ENCODE measurements around the gene CLN3. TPM values are rescaled to one million over a fixed set of nuclear protein-coding genes. Genes with fewer than 3 reads are reported as not detected.
"Not testable (repeated sequence)": the region's sequence is repeated elsewhere in the genome, so short reads cannot be mapped to it uniquely, and the experiment has no call there.

CLN3 gene
- total RNA-seq, 1 donor from 2014 or later, result 13.4 TPM

- no peak for DNase-seq
- intact Hi-C loops (cut with micrococcal nuclease), result no loop called here
Measured at GRCh38 chr16:28521436-28521835, 29.6 kb upstream of the CLN3 start.

GRCh38 chr16:28520672-28521071, 28.8 kb upstream of the CLN3 start:
- DNase-seq (no peak), ATAC-seq (no peak)
- intact Hi-C loops (cut with micrococcal nuclease), result no loop called here

More at GRCh38 chr16:28521436-28521835, 29.6 kb upstream of the CLN3 start:
- ATAC-seq, result no peak

GRCh38 chr16:28514246-28514645, 22.4 kb upstream of the CLN3 start:
- no peak for ATAC-seq
- intact Hi-C loops (cut with micrococcal nuclease), result no loop called here
- no peak for DNase-seq

- ATAC-seq (no peak), DNase-seq (no peak)
- intact Hi-C loops (cut with micrococcal nuclease), result no loop called here
Measured at GRCh38 chr16:28513484-28514181, 21.8 kb upstream of the CLN3 start.

- no peak for DNase-seq
- no peak for ATAC-seq
- intact Hi-C loops (cut with micrococcal nuclease), result no loop called here
Measured at GRCh38 chr16:28511801-28512789, 20.2 kb upstream of the CLN3 start.

- intact Hi-C loops (cut with micrococcal nuclease), result no loop called here
- DNase-seq, result no peak
Measured at GRCh38 chr16:28511031-28511430, 19.2 kb upstream of the CLN3 start.

GRCh38 chr16:28505489-28506137, 13.7 kb upstream of the CLN3 start:
- DNase-seq, result no peak
- ATAC-seq, result no peak
- intact Hi-C loops (cut with micrococcal nuclease), result no loop called here

More at GRCh38 chr16:28511031-28511430, 19.2 kb upstream of the CLN3 start:
- no peak for ATAC-seq

- intact Hi-C loops (cut with micrococcal nuclease), result no loop called here
- ATAC-seq, result no peak
- DNase-seq, result no peak
Measured at GRCh38 chr16:28504707-28505404, 13.0 kb upstream of the CLN3 start.

- intact Hi-C loops (cut with micrococcal nuclease), result no loop called here
- ATAC-seq, result no peak
- no peak for DNase-seq
Measured at GRCh38 chr16:28503470-28504259, 11.8 kb upstream of the CLN3 start.

- intact Hi-C loops (cut with micrococcal nuclease), result no loop called here
- ATAC-seq (no peak), DNase-seq (no peak)
Measured at GRCh38 chr16:28502290-28502689, 10.4 kb upstream of the CLN3 start.

- intact Hi-C loops (cut with micrococcal nuclease), result no loop called here
Measured at GRCh38 chr16:28501258-28502232, 9.7 kb upstream of the CLN3 start.

GRCh38 chr16:28500476-28501180, 8.8 kb upstream of the CLN3 start:
- ATAC-seq; DNase-seq; intact Hi-C loops (cut with micrococcal nuclease): not testable (repeated sequence)

More at GRCh38 chr16:28501258-28502232, 9.7 kb upstream of the CLN3 start:
- DNase-seq (no peak), ATAC-seq (no peak)

GRCh38 chr16:28499854-28500253, 8.0 kb upstream of the CLN3 start:
- no peak for ATAC-seq
- intact Hi-C loops (cut with micrococcal nuclease), result loop anchor here (10.0 kb wide), 1 partner anchor 55 kb away; the partner anchor contains the start of gene SGF29
- DNase-seq, result no peak

- ATAC-seq (no peak), DNase-seq (no peak)
- intact Hi-C loops (cut with micrococcal nuclease), result loop anchor here (10.0 kb wide), 1 partner anchor 56 kb away; the partner anchor contains the start of gene SGF29
Measured at GRCh38 chr16:28498666-28499381, 7.0 kb upstream of the CLN3 start.

- no peak for DNase-seq
- intact Hi-C loops (cut with micrococcal nuclease), result loop anchor here (10.0 kb wide), 1 partner anchor 57 kb away; the partner anchor contains the start of gene SGF29
- no peak for ATAC-seq
Measured at GRCh38 chr16:28497861-28498599, 6.2 kb upstream of the CLN3 start.
